HEK293 (cell line): ENCODE data around the gene PEX7.
A peak's percentile ranks its signal among the peaks of the same experiment; 100 is the strongest.

Experiments used
- CTCF ChIA-PET: fragments of 350-600 bp; formaldehyde crosslinking; extraction: SDS; loops from one replicate; lab custom pipeline; 2021; ENCODE audit warnings: antibody characterized with exemption; lab: Yijun Ruan, JAX
- POLR2A ChIA-PET: fragments of 300-600 bp; formaldehyde crosslinking; extraction: SDS; loops from one replicate; lab custom pipeline; 2020; ENCODE audit warnings: antibody characterized with exemption, inconsistent platforms; lab: Yijun Ruan, JAX
- H3K27ac ChIP-seq: fragments of 200-500 bp; sonication (Bioruptor generic); 2 replicates; pipeline ENCODE4 v1.5.1; 2014; ENCODE audit warnings: low read depth, low read length, control low read depth, inconsistent platforms; ENCODE audit errors: extremely low read depth
- H3K36me3 ChIP-seq, 2 experiments: fragments of 200-500 bp in 1 of 2; sonication (Bioruptor generic) in 1 of 2; 1 replicate in 1 of 2; 2 replicates in 1 of 2; pipeline ENCODE4 v1.5.1; 2014 to 2017; ENCODE audit warnings: inconsistent platforms in 2 of 2, low read length in 2 of 2; ENCODE audit not compliant: control insufficient read depth in 2 of 2, insufficient read depth in 1 of 2
- H3K4me1 ChIP-seq: fragments of 200-500 bp; sonication (Bioruptor generic); 2 replicates; pipeline ENCODE4 v1.5.1; 2014; ENCODE audit warnings: mild to moderate bottlenecking, low read length, inconsistent platforms; ENCODE audit not compliant: control insufficient read depth, insufficient read depth
- H3K4me3 ChIP-seq: 2 replicates; pipeline ENCODE4 v1.5.1; 2011; ENCODE audit warnings: low read depth, mild to moderate bottlenecking, control low read depth, low read length, moderate library complexity
- H3K9me3 ChIP-seq: fragments of 200-500 bp; sonication (Bioruptor generic); 2 replicates; pipeline ENCODE4 v1.5.1; 2014; ENCODE audit warnings: low read depth, low read length, inconsistent platforms; ENCODE audit not compliant: control insufficient read depth, insufficient read depth
- EGR2 ChIP-seq: fragments of 450-650 bp; formaldehyde crosslinking; IDR thresholded peaks from 2 replicates; pipeline ENCODE4 v1.5.1; 2016; ENCODE audit warnings: low read depth, missing biosample characterization, missing genetic modification characterization
- RBAK ChIP-seq: fragments of 450-650 bp; formaldehyde crosslinking; IDR thresholded peaks from 2 replicates; pipeline ENCODE4 v1.5.1; 2016; ENCODE audit warnings: missing biosample characterization, missing genetic modification characterization
- ZBTB48 ChIP-seq: fragments of 450-650 bp; formaldehyde crosslinking; IDR thresholded peaks from 2 replicates; pipeline ENCODE4 v1.5.1; 2016; ENCODE audit warnings: missing biosample characterization, missing genetic modification characterization
- ZFP69B ChIP-seq: fragments of 450-650 bp; formaldehyde crosslinking; IDR thresholded peaks from 2 replicates; pipeline ENCODE4 v1.5.1; 2016; ENCODE audit warnings: missing biosample characterization, missing genetic modification characterization
- ZNF10 ChIP-seq: fragments of 450-650 bp; formaldehyde crosslinking; IDR thresholded peaks from 2 replicates; pipeline ENCODE4 v1.5.1; 2017; ENCODE audit warnings: missing biosample characterization, missing genetic modification characterization
- ZNF112 ChIP-seq: fragments of 450-650 bp; formaldehyde crosslinking; IDR thresholded peaks from 2 replicates; pipeline ENCODE4 v1.5.0; 2017; ENCODE audit warnings: missing biosample characterization, missing genetic modification characterization
- ZNF133 ChIP-seq: fragments of 450-650 bp; formaldehyde crosslinking; IDR thresholded peaks from 2 replicates; pipeline ENCODE4 v1.5.1; 2016; ENCODE audit warnings: missing biosample characterization, missing genetic modification characterization
- ZNF223 ChIP-seq: fragments of 450-650 bp; formaldehyde crosslinking; IDR thresholded peaks from 2 replicates; pipeline ENCODE4 v1.5.1; 2016; ENCODE audit warnings: missing biosample characterization, missing genetic modification characterization
- ZNF341 ChIP-seq: fragments of 450-650 bp; formaldehyde crosslinking; IDR thresholded peaks from 2 replicates; pipeline ENCODE4; 2016; ENCODE audit warnings: low read depth, missing biosample characterization, missing genetic modification characterization
- ZNF37A ChIP-seq: fragments of 450-650 bp; IDR thresholded peaks from 2 replicates; pipeline ENCODE4 v1.5.1; 2018; ENCODE audit warnings: missing biosample characterization, missing genetic modification characterization
- ZNF664 ChIP-seq: fragments of 450-650 bp; formaldehyde crosslinking; IDR thresholded peaks from 2 replicates; pipeline ENCODE4 v1.5.1; 2016; ENCODE audit warnings: missing biosample characterization, missing genetic modification characterization
- ZSCAN23 ChIP-seq: fragments of 450-650 bp; formaldehyde crosslinking; IDR thresholded peaks from 2 replicates; pipeline ENCODE4 v1.5.1; 2016; ENCODE audit warnings: missing biosample characterization, missing genetic modification characterization
- TF ChIP-seq, protein P1 (sequence below): fragments of 450-650 bp; formaldehyde crosslinking; IDR thresholded peaks from 2 replicates; pipeline ENCODE4 v1.5.1; 2016; ENCODE audit warnings: missing biosample characterization, missing genetic modification characterization, borderline replicate concordance
- TF ChIP-seq, protein P2 (sequence below): fragments of 450-650 bp; formaldehyde crosslinking; IDR thresholded peaks from 2 replicates; pipeline ENCODE4 v1.5.1; 2016; ENCODE audit warnings: missing biosample characterization, missing genetic modification characterization

Gene PEX7

DNA sequence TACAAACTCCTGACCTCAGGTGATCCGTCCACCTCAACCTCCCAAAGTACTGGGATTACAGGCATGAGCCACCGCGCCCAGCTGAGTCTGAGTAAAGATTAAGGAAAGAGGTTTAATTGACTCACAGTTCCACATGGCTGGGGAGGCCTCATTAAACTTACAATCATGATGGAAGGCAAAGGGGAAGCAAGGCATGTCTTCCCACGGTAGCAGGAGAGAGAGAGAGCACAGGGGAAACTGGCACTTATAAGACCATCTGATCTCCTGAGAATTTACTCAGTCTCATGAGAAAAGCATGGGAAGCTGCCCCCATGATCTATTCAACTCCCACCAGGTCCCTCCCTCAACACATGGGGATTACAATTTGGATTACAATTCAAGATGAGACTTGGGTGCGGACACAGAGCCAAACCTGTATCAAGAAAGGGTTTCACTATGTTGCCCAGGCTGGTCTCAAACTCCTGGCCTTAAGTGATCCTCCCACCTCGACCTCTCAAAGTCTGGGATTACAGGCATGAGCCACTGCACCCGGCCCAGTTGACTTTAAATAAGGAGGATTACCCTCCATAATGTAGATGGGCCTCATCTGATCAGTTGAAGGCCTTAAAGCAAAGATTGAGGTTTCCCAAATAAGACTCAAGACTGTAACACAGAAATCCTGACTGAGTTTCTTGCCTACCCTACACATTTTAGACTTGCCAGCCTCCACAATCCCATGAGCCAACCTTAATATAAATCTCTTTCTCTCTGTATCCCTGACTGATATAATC lies 13.1 kb upstream of the PEX7 start:
- Histone ChIP-seq H3K27ac (no peak overlapping the region), H3K4me1 (no peaks in the 10 kb centered on the region), H3K4me3 (no peak overlapping the region), H3K36me3 (no peaks in the 10 kb centered on the region), H3K9me3 (no peaks in the 10 kb centered on the region)
- no peak for TF ChIP-seq ZNF223 (tag by site-specific recombination)
- 0 out of 2 replicates have a peak, but pooled peaks have one; percentile 15 for TF ChIP-seq EGR2 (tag by site-specific recombination)
- TF ChIP-seq ZNF10: peak; percentile 81
- no peak for TF ChIP-seq ZNF112 (tag by site-specific recombination)
- CTCF ChIA-PET: interaction anchor here (0.6 to 2.8 kb wide), 2 partner anchors 165 to 261 kb away, joined by 4 to 8 read pairs; no protein-coding TSS in a partner anchor
- POLR2A ChIA-PET: no interaction called here

DNA sequence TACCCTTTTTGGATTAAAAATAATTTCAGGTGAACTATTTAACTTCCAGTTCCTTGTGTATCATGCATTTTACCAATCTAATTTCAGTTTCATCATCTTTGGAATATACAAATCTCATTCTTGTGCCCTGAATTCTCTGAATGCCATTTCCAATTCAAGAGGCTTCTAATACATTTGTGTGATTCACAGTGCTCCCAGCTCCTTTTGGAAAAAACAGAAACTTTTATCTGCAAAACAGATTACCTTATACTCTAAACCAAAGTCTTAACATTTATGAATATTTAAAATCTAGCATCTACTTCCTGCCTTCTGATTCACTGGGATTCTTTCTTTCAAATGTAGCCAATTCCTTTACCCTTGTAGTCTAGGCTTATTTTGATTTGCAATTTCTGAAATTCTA lies 11.1 kb upstream of the PEX7 start:
- Histone ChIP-seq H3K36me3 (no peaks in the 10 kb centered on the region), H3K27ac (no peak overlapping the region), H3K9me3 (no peaks in the 10 kb centered on the region), H3K4me1 (no peaks in the 10 kb centered on the region), H3K4me3 (no peak overlapping the region)
- TF ChIP-seq ZNF133 (no peak), ZNF37A (tag by site-specific recombination) (no peak), ZFP69B (tag by site-specific recombination) (no peak), RBAK (tag by site-specific recombination) (no peak), ZBTB48 (tag by site-specific recombination) (no peak), ZNF112 (tag by site-specific recombination) (no peak), ZNF664 (tag by site-specific recombination) (no peak), EGR2 (tag by site-specific recombination) (no peak)
- TF ChIP-seq, protein P1, sequence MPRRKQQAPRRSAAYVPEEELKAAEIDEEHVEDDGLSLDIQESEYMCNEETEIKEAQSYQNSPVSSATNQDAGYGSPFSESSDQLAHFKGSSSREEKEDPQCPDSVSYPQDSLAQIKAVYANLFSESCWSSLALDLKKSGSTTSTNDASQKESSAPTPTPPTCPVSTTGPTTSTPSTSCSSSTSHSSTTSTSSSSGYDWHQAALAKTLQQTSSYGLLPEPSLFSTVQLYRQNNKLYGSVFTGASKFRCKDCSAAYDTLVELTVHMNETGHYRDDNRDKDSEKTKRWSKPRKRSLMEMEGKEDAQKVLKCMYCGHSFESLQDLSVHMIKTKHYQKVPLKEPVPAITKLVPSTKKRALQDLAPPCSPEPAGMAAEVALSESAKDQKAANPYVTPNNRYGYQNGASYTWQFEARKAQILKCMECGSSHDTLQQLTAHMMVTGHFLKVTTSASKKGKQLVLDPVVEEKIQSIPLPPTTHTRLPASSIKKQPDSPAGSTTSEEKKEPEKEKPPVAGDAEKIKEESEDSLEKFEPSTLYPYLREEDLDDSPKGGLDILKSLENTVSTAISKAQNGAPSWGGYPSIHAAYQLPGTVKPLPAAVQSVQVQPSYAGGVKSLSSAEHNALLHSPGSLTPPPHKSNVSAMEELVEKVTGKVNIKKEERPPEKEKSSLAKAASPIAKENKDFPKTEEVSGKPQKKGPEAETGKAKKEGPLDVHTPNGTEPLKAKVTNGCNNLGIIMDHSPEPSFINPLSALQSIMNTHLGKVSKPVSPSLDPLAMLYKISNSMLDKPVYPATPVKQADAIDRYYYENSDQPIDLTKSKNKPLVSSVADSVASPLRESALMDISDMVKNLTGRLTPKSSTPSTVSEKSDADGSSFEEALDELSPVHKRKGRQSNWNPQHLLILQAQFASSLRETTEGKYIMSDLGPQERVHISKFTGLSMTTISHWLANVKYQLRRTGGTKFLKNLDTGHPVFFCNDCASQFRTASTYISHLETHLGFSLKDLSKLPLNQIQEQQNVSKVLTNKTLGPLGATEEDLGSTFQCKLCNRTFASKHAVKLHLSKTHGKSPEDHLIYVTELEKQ (tag by site-specific recombination): no peak
- POLR2A ChIA-PET: no interaction called here
- CTCF ChIA-PET: interaction anchor here (0.7 to 1.6 kb wide), 2 partner anchors 19 to 156 kb away, joined by 3 to 7 read pairs; partner anchors contain the start of gene MAP3K5

DNA sequence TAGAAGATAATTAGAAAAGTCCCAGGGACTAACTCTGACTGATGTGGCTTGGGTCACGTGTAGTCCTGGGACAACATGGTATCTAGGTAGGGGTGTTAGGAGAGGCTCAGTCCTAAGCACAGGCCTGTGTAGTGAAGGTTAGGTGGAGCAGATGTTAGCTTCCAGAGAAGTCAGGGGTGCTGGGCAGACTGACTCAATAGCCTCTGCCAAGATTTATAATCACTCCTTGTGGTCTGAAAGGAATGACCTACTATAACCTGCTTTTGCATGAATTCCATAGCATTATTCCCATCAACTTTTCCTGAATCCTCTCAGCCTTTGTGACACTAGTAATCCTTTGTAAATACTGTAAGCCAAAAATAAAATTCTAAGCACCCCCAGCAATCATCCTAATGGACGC lies 10.2 kb upstream of the PEX7 start:
- ChIA-PET CTCF (interaction anchor here (0.6 to 1.6 kb wide), 2 partner anchors 20 to 169 kb away, joined by 3 to 7 read pairs; partner anchors contain the start of gene MAP3K5), POLR2A (no interaction called here)
- TF ChIP-seq, protein P2, sequence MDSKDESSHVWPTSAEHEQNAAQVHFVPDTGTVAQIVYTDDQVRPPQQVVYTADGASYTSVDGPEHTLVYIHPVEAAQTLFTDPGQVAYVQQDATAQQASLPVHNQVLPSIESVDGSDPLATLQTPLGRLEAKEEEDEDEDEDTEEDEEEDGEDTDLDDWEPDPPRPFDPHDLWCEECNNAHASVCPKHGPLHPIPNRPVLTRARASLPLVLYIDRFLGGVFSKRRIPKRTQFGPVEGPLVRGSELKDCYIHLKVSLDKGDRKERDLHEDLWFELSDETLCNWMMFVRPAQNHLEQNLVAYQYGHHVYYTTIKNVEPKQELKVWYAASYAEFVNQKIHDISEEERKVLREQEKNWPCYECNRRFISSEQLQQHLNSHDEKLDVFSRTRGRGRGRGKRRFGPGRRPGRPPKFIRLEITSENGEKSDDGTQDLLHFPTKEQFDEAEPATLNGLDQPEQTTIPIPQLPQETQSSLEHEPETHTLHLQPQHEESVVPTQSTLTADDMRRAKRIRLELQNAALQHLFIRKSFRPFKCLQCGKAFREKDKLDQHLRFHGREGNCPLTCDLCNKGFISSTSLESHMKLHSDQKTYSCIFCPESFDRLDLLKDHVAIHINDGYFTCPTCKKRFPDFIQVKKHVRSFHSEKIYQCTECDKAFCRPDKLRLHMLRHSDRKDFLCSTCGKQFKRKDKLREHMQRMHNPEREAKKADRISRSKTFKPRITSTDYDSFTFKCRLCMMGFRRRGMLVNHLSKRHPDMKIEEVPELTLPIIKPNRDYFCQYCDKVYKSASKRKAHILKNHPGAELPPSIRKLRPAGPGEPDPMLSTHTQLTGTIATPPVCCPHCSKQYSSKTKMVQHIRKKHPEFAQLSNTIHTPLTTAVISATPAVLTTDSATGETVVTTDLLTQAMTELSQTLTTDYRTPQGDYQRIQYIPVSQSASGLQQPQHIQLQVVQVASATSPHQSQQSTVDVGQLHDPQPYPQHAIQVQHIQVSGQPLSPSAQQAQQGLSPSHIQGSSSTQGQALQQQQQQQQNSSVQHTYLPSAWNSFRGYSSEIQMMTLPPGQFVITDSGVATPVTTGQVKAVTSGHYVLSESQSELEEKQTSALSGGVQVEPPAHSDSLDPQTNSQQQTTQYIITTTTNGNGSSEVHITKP: peak; percentile 35; the same call in 1 of the 2 replicates
- TF ChIP-seq ZNF341 (tag by site-specific recombination): 0 out of 2 replicates have a peak, but pooled peaks have one; percentile 11
- no peak for TF ChIP-seq ZSCAN23 (tag by site-specific recombination)
- Histone ChIP-seq H3K9me3 (no peaks in the 10 kb centered on the region), H3K4me1 (no peaks in the 10 kb centered on the region), H3K36me3 (no peaks in the 10 kb centered on the region), H3K27ac (no peak overlapping the region), H3K4me3 (no peak overlapping the region)
